H1 (cell line): ENCODE data around the gene SPPL3. TPM values are rescaled to one million over a fixed set of nuclear protein-coding genes. Genes with fewer than 3 reads are reported as not detected.

Experiments used
- CTCF ChIA-PET: fragments of 300-600 bp; sonication (Branson Sonifier 250); formaldehyde crosslinking; loops from one replicate; lab custom pipeline; 2021; ENCODE audit not compliant: partially characterized antibody; lab: Charles Lee
- POLR2A ChIA-PET: fragments of 300-600 bp; sonication (Branson Sonifier 250); formaldehyde crosslinking; loops from one replicate; lab custom pipeline; 2021; ENCODE audit warnings: inconsistent platforms; ENCODE audit not compliant: partially characterized antibody; lab: Charles Lee
- DNase-seq, 2 experiments: peaks; one replicate each; pipeline versions ENCODE4 v3.0.0 to v3.0.0-alpha.2; 2010 to 2022; ENCODE audit warnings: low spot score in 2 of 2, low read depth in 1 of 2, mixed read lengths in 1 of 2
- FAIRE-seq: peaks from 2 replicates; lab custom pipeline; 2011; peaks lifted over from hg19 to GRCh38; lab: Jason Lieb, UNC
- H2AFZ ChIP-seq: 2 replicates; pipeline ENCODE4 v1.8.1; 2012; ENCODE audit warnings: low read length, inconsistent platforms
- H2AK5ac ChIP-seq: 2 replicates; pipeline ENCODE4 v1.6.1; 2013; ENCODE audit warnings: low read depth, low read length
- H2BK120ac ChIP-seq: replicated peaks from 2 replicates; pipeline ENCODE3; 2013; ENCODE audit warnings: low read depth, low read length, inconsistent platforms
- H2BK12ac ChIP-seq: 2 replicates; pipeline ENCODE4 v1.6.1; 2013; ENCODE audit warnings: low read depth, low read length
- H2BK15ac ChIP-seq: 2 replicates; pipeline ENCODE4 v1.6.1; 2013; ENCODE audit warnings: low read length
- H2BK20ac ChIP-seq: 2 replicates; pipeline ENCODE4 v1.6.1; 2013; ENCODE audit warnings: low read length
- H2BK5ac ChIP-seq: 2 replicates; pipeline ENCODE4 v1.6.1; 2013; ENCODE audit warnings: low read depth, low read length
- H3K14ac ChIP-seq: 2 replicates; pipeline ENCODE4 v1.6.1; 2013; ENCODE audit warnings: inconsistent platforms; ENCODE audit not compliant: insufficient read length
- H3K18ac ChIP-seq: 2 replicates; pipeline ENCODE4 v1.6.1; 2013; ENCODE audit warnings: low read length; ENCODE audit errors: extremely low read depth
- H3K23ac ChIP-seq: 2 replicates; pipeline ENCODE4 v1.6.1; 2013; ENCODE audit warnings: inconsistent platforms; ENCODE audit not compliant: insufficient read length
- H3K23me2 ChIP-seq: 2 replicates; pipeline ENCODE4 v1.6.1; 2013; ENCODE audit warnings: low read depth, low read length
- H3K27ac ChIP-seq: 2 replicates; pipeline ENCODE4 v1.6.1; 2011; ENCODE audit warnings: low read depth, low read length, inconsistent platforms
- H3K27me3 ChIP-seq, 4 experiments: replicated peaks in 1 of 4; 1 replicate in 1 of 4; 2 replicates in 3 of 4; pipeline versions ENCODE4 v1.6.1 to v1.8.1; 2011 to 2013; ENCODE audit warnings: low read length in 3 of 4, mild to moderate bottlenecking in 3 of 4, inconsistent platforms in 2 of 4, mixed read lengths in 2 of 4, moderate library complexity in 1 of 4; ENCODE audit not compliant: control insufficient read depth in 3 of 4, insufficient read depth in 3 of 4; ENCODE audit errors: extremely low read depth in 1 of 4
- H3K36me3 ChIP-seq, 4 experiments: 2 replicates each; pipeline versions ENCODE4 v1.6.1 to v1.8.1; 2011 to 2013; ENCODE audit warnings: mild to moderate bottlenecking in 4 of 4, low read length in 3 of 4, moderate library complexity in 2 of 4, control low read depth in 1 of 4, inconsistent platforms in 1 of 4; ENCODE audit not compliant: insufficient read depth in 4 of 4, control insufficient read depth in 2 of 4
- H3K4ac ChIP-seq: replicated peaks from 2 replicates; pipeline ENCODE3; 2013; ENCODE audit warnings: low read length, low read depth, mixed read lengths, inconsistent platforms; ENCODE audit not compliant: insufficient read length
- H3K4me1 ChIP-seq, 4 experiments: replicated peaks in 1 of 4; 1 replicate in 1 of 4; 2 replicates in 3 of 4; pipeline versions ENCODE4 v1.6.1 to v1.8.1; 2011 to 2013; ENCODE audit warnings: low read length in 3 of 4, inconsistent platforms in 2 of 4, mixed read lengths in 1 of 4; ENCODE audit not compliant: insufficient read depth in 4 of 4, control insufficient read depth in 3 of 4
- H3K4me2 ChIP-seq, 2 experiments: 2 replicates each; pipeline versions ENCODE4 v1.6.1 to v1.8.1; 2011 to 2013; ENCODE audit warnings: low read depth in 2 of 2, low read length in 2 of 2, control low read depth in 1 of 2, inconsistent platforms in 1 of 2, mild to moderate bottlenecking in 1 of 2; ENCODE audit not compliant: insufficient read depth in 1 of 2
- H3K4me3 ChIP-seq, 4 experiments: fragments of 200-600, 300-600 bp in 1 of 4; sonication (generic), shearing (Covaris generic), sonication (Bioruptor Twin) in 1 of 4; 2 replicates each; pipeline versions ENCODE4 v1.5.1 to v1.8.1; 2011 to 2016; ENCODE audit warnings: low read length in 4 of 4, low read depth in 3 of 4, control low read depth in 2 of 4, inconsistent platforms in 2 of 4, mild to moderate bottlenecking in 2 of 4, mixed read lengths in 1 of 4, moderate library complexity in 1 of 4; ENCODE audit not compliant: insufficient read depth in 2 of 4; ENCODE audit errors: extremely low read depth in 1 of 4
- H3K56ac ChIP-seq: replicated peaks from 2 replicates; pipeline ENCODE3; 2013; ENCODE audit warnings: low read depth, mild to moderate bottlenecking, mixed read lengths, low read length, inconsistent platforms; ENCODE audit not compliant: insufficient read length
- H3K79me1 ChIP-seq: 2 replicates; pipeline ENCODE4 v1.6.1; 2013; ENCODE audit warnings: low read depth, low read length, control low read depth
- H3K79me2 ChIP-seq, 2 experiments: 2 replicates each; pipeline versions ENCODE4 v1.6.1 to v1.8.1; 2012 to 2013; ENCODE audit warnings: low read length in 2 of 2, mild to moderate bottlenecking in 2 of 2, inconsistent platforms in 1 of 2; ENCODE audit not compliant: insufficient read depth in 2 of 2, control insufficient read depth in 1 of 2
- H3K9ac ChIP-seq, 4 experiments: replicated peaks in 1 of 4; 1 replicate in 1 of 4; 2 replicates in 3 of 4; pipeline versions ENCODE4 v1.6.1 to v1.8.1; 2011 to 2013; ENCODE audit warnings: low read depth in 3 of 4, low read length in 3 of 4, control low read depth in 2 of 4, mild to moderate bottlenecking in 2 of 4, moderate library complexity in 2 of 4, inconsistent platforms in 1 of 4; ENCODE audit errors: extremely low read depth in 1 of 4
- H3K9me3 ChIP-seq, 2 experiments: 2 replicates each; pipeline versions ENCODE4 v1.6.1 to v1.8.1; 2012 to 2013; ENCODE audit warnings: mild to moderate bottlenecking in 2 of 2, moderate library complexity in 2 of 2, control low read depth in 1 of 2, inconsistent platforms in 1 of 2, low read depth in 1 of 2, low read length in 1 of 2, mixed read lengths in 1 of 2; ENCODE audit not compliant: insufficient read depth in 2 of 2
- H4K20me1 ChIP-seq, 2 experiments: replicated peaks in 1 of 2; 2 replicates each; pipeline versions ENCODE3 to v1.8.1; 2011 to 2013; ENCODE audit warnings: inconsistent platforms in 2 of 2, low read length in 2 of 2, mild to moderate bottlenecking in 1 of 2; ENCODE audit not compliant: insufficient read depth in 2 of 2, control insufficient read depth in 1 of 2
- H4K5ac ChIP-seq: 2 replicates; pipeline ENCODE4 v1.6.1; 2013; ENCODE audit warnings: low read length, low read depth, mixed read lengths, inconsistent platforms; ENCODE audit not compliant: insufficient read length
- H4K8ac ChIP-seq: 2 replicates; pipeline ENCODE4 v1.8.0; 2013; ENCODE audit warnings: mild to moderate bottlenecking, moderate library complexity, low read length, inconsistent platforms; ENCODE audit not compliant: insufficient read depth; ENCODE audit errors: extremely low read depth
- H4K91ac ChIP-seq: replicated peaks from 2 replicates; pipeline ENCODE3; 2013; ENCODE audit warnings: low read length, mixed read lengths, inconsistent platforms; ENCODE audit not compliant: insufficient read length
- EP300 ChIP-seq, 2 experiments: IDR thresholded peaks; 1 replicate in 1 of 2; 2 replicates in 1 of 2; pipeline ENCODE4 v1.6.1; 2011 to 2012; ENCODE audit warnings: low read depth in 2 of 2, low read length in 2 of 2, mild to moderate bottlenecking in 2 of 2, borderline replicate concordance in 1 of 2, inconsistent platforms in 1 of 2, moderate library complexity in 1 of 2
- EZH2 ChIP-seq: fragments of 200-600 bp; sonication (generic); IDR thresholded peaks from 2 replicates; pipeline ENCODE4 v1.7.1; 2012; ENCODE audit warnings: low read depth, mild to moderate bottlenecking, moderate library complexity, low read length, inconsistent platforms; ENCODE audit not compliant: severe bottlenecking
- NRF1 ChIP-seq: IDR thresholded peaks from 2 replicates; pipeline ENCODE4 v1.6.1; 2011; ENCODE audit warnings: mild to moderate bottlenecking, low read depth, low read length, improper control_type of control experiment
- POLR2AphosphoS5 ChIP-seq: IDR thresholded peaks from 2 replicates; pipeline ENCODE4 v1.6.1; 2011; ENCODE audit warnings: low read depth, low read length
- SIN3A ChIP-seq, 2 experiments: IDR thresholded peaks in 1 of 2; conservative IDR thresholded peaks in 1 of 2; 2 replicates each; pipeline ENCODE4 v1.6.1; 2011 to 2012; ENCODE audit warnings: low read length in 2 of 2, improper control_type of control experiment in 1 of 2, low read depth in 1 of 2, mild to moderate bottlenecking in 1 of 2
- SP1 ChIP-seq: IDR thresholded peaks from 2 replicates; pipeline ENCODE4 v1.6.1; 2011; ENCODE audit warnings: low read depth, low read length
- WGBS, 2 experiments: shearing (Covaris generic) in 1 of 2; methylation state at CpG; one replicate each; pipeline versions ENCODE4 v1.1.6 to v1.1.7; 2013 to 2015; ENCODE audit warnings: low lambda C conversion rate in 2 of 2, mixed read lengths in 2 of 2, inconsistent platforms in 1 of 2, low coverage in 1 of 2, missing lambda C conversion rate in 1 of 2; ENCODE audit not compliant: insufficient replicate concordance in 2 of 2, insufficient coverage in 1 of 2, insufficient read length in 1 of 2; ENCODE audit errors: extremely low coverage in 1 of 2, missing lambda C conversion rate in 1 of 2; 5-methylcytosine and 5-hydroxymethylcytosine counted together
- polyA plus RNA-seq, 7 experiments: library from polyadenylated mRNA; depleted of rRNA in 3 of 7; stranded (reverse) in 5 of 7; unstranded in 2 of 7; fragments of >200 nt in 5 of 7; fragments of 200-250 nt in 2 of 7; gene quantifications; 1 replicate in 5 of 7; 2 replicates in 1 of 7; 4 replicates in 1 of 7; pipeline versions ENCODE4 v1.2.1 to v1.2.3, GENCODE V29; 2011 to 2013; ENCODE audit warnings: missing spikeins in 2 of 7, mixed read lengths in 2 of 7
- total RNA-seq: library from RNA; stranded (reverse); fragmentation: NEBNext Ultra II Directional; extraction: Animal tissue kit (Norgen Biotek cat#: 25700); gene quantifications from 2 replicates; pipeline ENCODE4 v1.2.1, GENCODE V29; 2021

The SPPL3 gene
- total and polyA plus RNA-seq, 2 of the 8 experiments (the other 6 are each of a cell fraction or from before 2014, with no cell fraction given), result 27.3 to 48.4 TPM

DNA sequence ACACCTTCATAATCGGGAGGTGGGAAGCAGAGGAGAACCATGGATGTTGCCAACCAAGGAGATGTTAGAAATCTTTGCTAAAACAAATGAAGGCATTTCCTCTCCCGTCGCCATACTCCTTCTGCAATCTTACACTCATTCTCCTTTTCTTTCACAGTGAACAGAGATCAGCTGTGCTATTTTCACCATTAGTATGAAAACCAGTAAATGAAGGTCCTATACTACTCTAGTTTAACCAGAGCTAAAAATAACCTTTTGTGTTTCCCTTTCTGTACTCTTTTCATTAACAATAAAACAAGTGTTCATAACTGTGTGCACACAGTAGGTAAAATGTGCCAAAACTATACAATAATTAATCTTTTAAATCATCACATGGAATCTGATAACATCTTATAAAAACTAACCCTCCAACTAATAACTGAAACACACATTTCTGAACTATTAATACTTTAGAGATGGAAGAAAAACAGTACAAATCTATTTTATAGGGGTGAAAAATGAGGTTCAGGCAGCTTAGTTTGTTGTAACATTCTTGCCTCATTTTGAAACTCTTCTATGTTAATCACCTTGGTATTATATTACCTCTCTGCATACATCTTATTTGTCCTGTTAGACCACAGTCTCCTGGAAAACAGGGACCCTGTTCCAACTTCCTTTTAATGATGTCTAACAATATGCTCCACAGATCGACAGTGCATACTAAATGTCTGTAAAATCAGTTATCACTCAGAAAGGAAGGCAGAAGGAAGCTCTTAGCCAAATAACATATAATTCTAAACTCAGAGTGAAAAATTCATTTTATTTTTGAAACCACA lies 69.5 kb downstream of the SPPL3 start:
- H3K4me3 ChIP-seq, result no peak overlapping the region
- no peak overlapping the region for H2BK120ac ChIP-seq
- no peak overlapping the region for H2AFZ ChIP-seq
- no peak overlapping the region for H2BK15ac ChIP-seq
- 85% methylated on average over 4 of the region's 4 CpGs; no CpG with 5 or more reads in 1 of the 2 experiments for WGBS, 2 experiments
- H2AK5ac ChIP-seq, result no peak overlapping the region
- H3K79me1 ChIP-seq, result peaks cover 2% of the 10 kb centered on the region; the same call in 1 of the 2 replicates
- no peak overlapping the region for H3K14ac ChIP-seq
- H2BK20ac ChIP-seq, result no peak overlapping the region
- H3K36me3 ChIP-seq, result no peaks in the 10 kb centered on the region
- no peak overlapping the region for H3K18ac ChIP-seq
- no peak overlapping the region for H4K8ac ChIP-seq
- no peaks in the 10 kb centered on the region for H3K27me3 ChIP-seq
- no peak for FAIRE-seq
- no peak overlapping the region for H3K4me2 ChIP-seq
- POLR2A ChIA-PET, result interaction anchor here (1.0 to 1.6 kb wide), 4 partner anchors 9 to 132 kb away, joined by 3 to 4 read pairs (median 3); no protein-coding TSS in a partner anchor
- H3K9me3 ChIP-seq, result no peaks in the 10 kb centered on the region; a peak in 1 of 4 replicates
- H4K20me1 ChIP-seq, result peaks cover 5 to 6% of the 10 kb centered on the region in 2 experiments
- H3K27ac ChIP-seq, result no peak overlapping the region
- TF ChIP-seq NRF1, result no peak
- no peak for TF ChIP-seq SP1
- TF ChIP-seq EP300 (IDR thresholded peaks at IDR 0.05; ENCODE audit: borderline replicate concordance in 1 of 2, low read depth in 2 of 2, low read length in 2 of 2), result no peak
- TF ChIP-seq SIN3A (conservative IDR thresholded peaks at IDR 0.05 in 1 of 2, IDR thresholded peaks at IDR 0.05 in 1 of 2; ENCODE audit: low read depth in 1 of 2, low read length in 2 of 2), result no peak
- TF ChIP-seq EZH2, result no peak
- no peak for TF ChIP-seq POLR2AphosphoS5
- TF ChIP-seq, all 59 proteins: peak for 0
- no peak overlapping the region for H4K5ac ChIP-seq
- H3K56ac ChIP-seq, result no peak overlapping the region
- H3K79me2 ChIP-seq, result peaks cover 0 to 41% of the 10 kb centered on the region in 2 experiments; a peak in 2 of 4 replicates
- no peak overlapping the region for H4K91ac ChIP-seq
- CTCF ChIA-PET, result interaction anchor here (1.0 to 1.7 kb wide), 2 partner anchors 22 to 137 kb away, joined by 3 to 4 read pairs; no protein-coding TSS in a partner anchor
- no peak overlapping the region for H3K23ac ChIP-seq
- peaks cover 0 to 7% (median 4%) of the 10 kb centered on the region in 4 experiments; a peak in 1 of 7 replicates for H3K4me1 ChIP-seq
- no peak overlapping the region for H2BK12ac ChIP-seq
- H3K4ac ChIP-seq, result no peak overlapping the region
- no peak overlapping the region for H3K9ac ChIP-seq
- DNase-seq, result no peak
- H2BK5ac ChIP-seq, result no peak overlapping the region
- no peaks in the 10 kb centered on the region; the same call in 1 of the 2 replicates for H3K23me2 ChIP-seq
